Loucy (cell line): Measurements from ENCODE around the gene TGFB3.

Experiments used
- H2AFZ ChIP-seq: fragments of 200-600 bp; sonication (generic); 2 replicates; pipeline ENCODE4 v1.6.0; 2016; ENCODE audit warnings: antibody characterized with exemption, mild to moderate bottlenecking, low read length, moderate library complexity
- H3F3A ChIP-seq: fragments of 200-600 bp; 2 replicates; pipeline ENCODE4 v1.6.0; 2016; ENCODE audit warnings: antibody characterized with exemption, low read depth, mild to moderate bottlenecking
- H3K27me3 ChIP-seq: fragments of 200-600 bp; sonication (generic); 2 replicates; pipeline ENCODE4 v1.6.1; 2014; ENCODE audit warnings: low read length, mild to moderate bottlenecking; ENCODE audit not compliant: insufficient read depth, poor library complexity, severe bottlenecking
- H3K36me3 ChIP-seq: fragments of 200-600 bp; sonication (generic); 2 replicates; pipeline ENCODE4 v1.6.1; 2016; ENCODE audit warnings: low read length; ENCODE audit not compliant: insufficient read depth
- H3K4me1 ChIP-seq: fragments of 200-600 bp; sonication (generic); 2 replicates; pipeline ENCODE4 v1.5.1; 2014; ENCODE audit warnings: low read length, mild to moderate bottlenecking; ENCODE audit not compliant: insufficient read depth, poor library complexity, severe bottlenecking
- H3K4me2 ChIP-seq: fragments of 200-600 bp; sonication (generic); 2 replicates; pipeline ENCODE4 v1.6.0; 2014; ENCODE audit warnings: antibody characterized with exemption, low read length, low read depth, mild to moderate bottlenecking; ENCODE audit not compliant: poor library complexity, severe bottlenecking
- H3K4me3 ChIP-seq: fragments of 200-600 bp; sonication (generic); 2 replicates; pipeline ENCODE4 v1.5.1; 2014; ENCODE audit warnings: low read length, mild to moderate bottlenecking, mixed read lengths; ENCODE audit not compliant: poor library complexity, severe bottlenecking
- H3K79me2 ChIP-seq: fragments of 200-600 bp; sonication (generic); 2 replicates; pipeline ENCODE4 v1.6.1; 2014; ENCODE audit warnings: low read length; ENCODE audit not compliant: insufficient read depth
- H3K9ac ChIP-seq: fragments of 200-600 bp; sonication (generic); 2 replicates; pipeline ENCODE4 v1.6.0; 2014; ENCODE audit warnings: mild to moderate bottlenecking, low read depth, low read length, moderate library complexity; ENCODE audit not compliant: poor library complexity, severe bottlenecking
- H3K9me2 ChIP-seq: fragments of 200-600 bp; sonication (generic); replicated peaks from 2 replicates; pipeline ENCODE4 v1.6.1; 2016; ENCODE audit warnings: low read depth, low read length, mixed read lengths
- H3K9me3 ChIP-seq: fragments of 200-600 bp; sonication (generic); 2 replicates; pipeline ENCODE4 v1.6.1; 2014; ENCODE audit warnings: mild to moderate bottlenecking, antibody characterized with exemption, low read length, low read depth; ENCODE audit not compliant: insufficient read depth
- H4K20me1 ChIP-seq: fragments of 200-600 bp; sonication (generic); 2 replicates; pipeline ENCODE4 v1.6.0; 2014; ENCODE audit warnings: antibody characterized with exemption, low read length, mild to moderate bottlenecking; ENCODE audit not compliant: insufficient read depth, poor library complexity, severe bottlenecking
- CTCF ChIP-seq: fragments of 200-600 bp; sonication (generic); conservative IDR thresholded peaks from 2 replicates; pipeline ENCODE4 v1.5.1; 2014; ENCODE audit warnings: mild to moderate bottlenecking, antibody characterized with exemption, low read length
- EZH2phosphoT487 ChIP-seq: fragments of 200-600 bp; IDR thresholded peaks from 2 replicates; pipeline ENCODE4 v1.6.1; 2018; ENCODE audit warnings: antibody characterized with exemption, mild to moderate bottlenecking, moderate library complexity, borderline replicate concordance

TGFB3 gene

DNA sequence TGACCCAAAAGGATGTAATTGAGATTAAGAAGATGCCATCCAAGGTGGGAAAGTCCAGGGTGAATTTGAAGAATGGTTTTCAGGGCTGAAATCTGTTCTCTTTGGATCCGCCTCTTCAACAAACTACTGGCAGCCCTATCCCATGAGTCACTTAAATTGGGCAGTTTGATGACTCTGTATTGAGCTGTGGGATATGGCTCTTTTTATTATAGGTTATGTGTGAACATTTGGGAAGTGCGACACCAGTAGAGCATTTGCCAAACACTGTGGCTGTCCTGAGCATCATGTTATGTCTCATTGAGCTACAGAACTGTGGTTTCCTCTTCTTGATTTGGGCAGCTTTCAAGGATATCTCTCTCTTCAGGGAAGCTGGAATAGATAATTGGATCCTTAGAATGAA is 26.1 kb upstream of the TGFB3 start:
- H3K9me2 ChIP-seq: no peaks in the 10 kb centered on the region
- H2AFZ ChIP-seq: no peak overlapping the region
- no peak overlapping the region for H3K4me2 ChIP-seq
- TF ChIP-seq CTCF (no peak), EZH2phosphoT487 (no peak)
- H3K4me1 ChIP-seq: no peaks in the 10 kb centered on the region
- H3K9ac ChIP-seq: no peak overlapping the region
- no peaks in the 10 kb centered on the region for H3K36me3 ChIP-seq
- no peaks in the 10 kb centered on the region for H3F3A ChIP-seq
- no peaks in the 10 kb centered on the region for H4K20me1 ChIP-seq
- 0 out of 2 replicates have a peak, but pooled peaks cover 3% of the 10 kb centered on the region for H3K9me3 ChIP-seq
- no peaks in the 10 kb centered on the region for H3K79me2 ChIP-seq
- H3K4me3 ChIP-seq: no peak overlapping the region
- no peaks in the 10 kb centered on the region for H3K27me3 ChIP-seq

- 0 out of 2 replicates have a peak, but pooled peaks cover 3% of the 10 kb centered on the region for H3K9me3 ChIP-seq
- H3K36me3 ChIP-seq: no peaks in the 10 kb centered on the region
- no peaks in the 10 kb centered on the region for H3K9me2 ChIP-seq
- H3K79me2 ChIP-seq: no peaks in the 10 kb centered on the region
- H4K20me1 ChIP-seq: no peaks in the 10 kb centered on the region
- no peaks in the 10 kb centered on the region for H3K4me1 ChIP-seq
- no peak overlapping the region for H3K4me3 ChIP-seq
- no peaks in the 10 kb centered on the region for H3F3A ChIP-seq
- H3K9ac ChIP-seq: no peak overlapping the region
- TF ChIP-seq CTCF (no peak), EZH2phosphoT487 (no peak)
- no peaks in the 10 kb centered on the region for H3K27me3 ChIP-seq
- H3K4me2 ChIP-seq: no peak overlapping the region
- no peak overlapping the region for H2AFZ ChIP-seq
These were observed 25.6 kb upstream of the TGFB3 start for GRCh38 chr14:76007379-76007778.

- no peaks in the 10 kb centered on the region for H3K79me2 ChIP-seq
- H3K4me3 ChIP-seq: no peak overlapping the region
- H3F3A ChIP-seq: no peaks in the 10 kb centered on the region
- no peak overlapping the region for H3K9ac ChIP-seq
- H3K36me3 ChIP-seq: no peaks in the 10 kb centered on the region
- no peak for TF ChIP-seq EZH2phosphoT487
- TF ChIP-seq CTCF: no peak
- H2AFZ ChIP-seq: no peak overlapping the region
- H3K9me2 ChIP-seq: no peaks in the 10 kb centered on the region
- no peak overlapping the region for H3K4me2 ChIP-seq
- H4K20me1 ChIP-seq: no peaks in the 10 kb centered on the region
- 0 out of 2 replicates have a peak, but pooled peaks cover 3% of the 10 kb centered on the region for H3K9me3 ChIP-seq
- no peaks in the 10 kb centered on the region for H3K4me1 ChIP-seq
- H3K27me3 ChIP-seq: no peaks in the 10 kb centered on the region
These were observed 24.5 kb upstream of the TGFB3 start for GRCh38 chr14:76006253-76006652.
